ENCODE data around the gene C3orf18. TPM values are rescaled to one million over a fixed set of nuclear protein-coding genes. Genes with fewer than 3 reads are reported as not detected.

Gene C3orf18
- polyA plus RNA-seq, 1 of the 3 experiments (the other 2 are of a cell fraction) = 19.7 TPM

DNA sequence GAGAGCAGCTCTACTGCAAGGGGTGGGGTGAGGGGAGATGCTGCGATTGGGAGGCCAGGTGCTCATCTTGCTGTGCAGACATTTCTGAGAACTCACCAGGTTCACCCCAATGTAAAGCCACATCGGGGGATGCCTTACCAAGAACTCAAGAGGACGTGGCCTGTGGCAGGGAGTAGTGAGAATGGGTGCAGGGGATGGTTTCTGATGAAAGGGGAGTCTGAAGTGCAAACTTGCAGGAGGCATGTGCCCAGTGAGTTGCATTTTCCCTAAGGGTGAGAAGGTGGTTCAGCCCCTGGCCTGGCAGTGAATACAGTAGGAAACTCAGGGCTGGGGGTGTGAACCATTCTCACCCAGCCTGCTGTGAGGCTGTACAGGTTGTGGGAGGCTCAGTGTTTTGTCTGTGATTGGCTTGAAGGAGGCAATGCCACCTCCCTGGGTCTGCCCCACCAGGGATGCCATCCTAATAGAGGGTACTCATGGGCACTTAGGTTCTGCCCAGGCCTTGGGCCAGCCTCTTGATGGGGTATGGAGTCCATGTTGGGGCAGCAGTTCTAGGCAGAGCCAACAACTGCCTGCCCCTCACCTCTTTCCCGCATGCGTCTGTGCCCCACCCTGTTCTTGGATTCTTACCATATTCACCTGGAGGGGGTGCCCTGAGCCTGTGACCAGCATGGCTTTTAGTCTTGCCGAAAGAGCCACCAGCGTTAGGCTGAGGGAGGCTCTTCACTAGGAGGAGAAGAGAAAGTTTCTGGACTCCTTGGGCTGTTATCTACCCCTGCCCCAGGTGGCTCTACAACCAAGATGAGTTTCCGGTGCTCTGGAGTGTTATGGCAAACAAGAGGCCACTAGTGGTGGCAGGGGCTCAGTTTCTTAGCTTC, 6.3 kb upstream of the C3orf18 start:
- peaks cover 8 to 25% of the 10 kb centered on the region in 2 experiments for H3K36me3 ChIP-seq (replicated peaks in 1 of 2; ENCODE audit: control insufficient read depth in 1 of 2, insufficient read depth in 2 of 2, low read length in 1 of 2)
- no peaks in the 10 kb centered on the region for H4K20me1 ChIP-seq (ENCODE audit: insufficient read depth)
- peaks cover 9% of the 10 kb centered on the region for H3K79me2 ChIP-seq (ENCODE audit: insufficient read depth)
- H3K4me2 ChIP-seq = no peak overlapping the region
- peaks cover 0 to 8% of the 10 kb centered on the region in 2 experiments; a peak in 1 of 4 replicates for H3K4me1 ChIP-seq (ENCODE audit: control insufficient read depth in 1 of 2, insufficient read depth in 2 of 2, low read depth in 1 of 2, low read length in 1 of 2)
- no peaks in the 10 kb centered on the region for H3K9me2 ChIP-seq
- POLR2A ChIA-PET = no interaction called here
- CTCF ChIA-PET = interaction anchor here (1.3 to 31.2 kb wide), 5 partner anchors 12 to 301 kb away, joined by 3 to 648 read pairs (median 12); partner anchors contain the start of genes CISH and MAPKAPK3
- 90% methylated on average over 5 of the region's 8 CpGs for WGBS (ENCODE audit: low lambda C conversion rate)
- no peak overlapping the region for H3K9ac ChIP-seq
- DNase-seq = no peak
- H3K27me3 ChIP-seq (ENCODE audit: insufficient read depth) = no peaks in the 10 kb centered on the region
- H3K9me3 ChIP-seq = no peaks in the 10 kb centered on the region
- TF ChIP-seq RXRA (IDR thresholded peaks at IDR 0.05; ENCODE audit: borderline replicate concordance, low read depth) (no peak), JUND (IDR thresholded peaks at IDR 0.05) (no peak), MXI1 (IDR thresholded peaks at IDR 0.05; ENCODE audit: low read depth, low read length) (no peak), SIN3A (IDR thresholded peaks at IDR 0.05; ENCODE audit: borderline replicate concordance, low read depth, low read length) (no peak), MEF2A (IDR thresholded peaks at IDR 0.05; ENCODE audit: borderline replicate concordance, low read depth) (no peak), POLR2AphosphoS5 (IDR thresholded peaks at IDR 0.05; ENCODE audit: low read depth, low read length) (no peak)
- TF ChIP-seq, protein P1, sequence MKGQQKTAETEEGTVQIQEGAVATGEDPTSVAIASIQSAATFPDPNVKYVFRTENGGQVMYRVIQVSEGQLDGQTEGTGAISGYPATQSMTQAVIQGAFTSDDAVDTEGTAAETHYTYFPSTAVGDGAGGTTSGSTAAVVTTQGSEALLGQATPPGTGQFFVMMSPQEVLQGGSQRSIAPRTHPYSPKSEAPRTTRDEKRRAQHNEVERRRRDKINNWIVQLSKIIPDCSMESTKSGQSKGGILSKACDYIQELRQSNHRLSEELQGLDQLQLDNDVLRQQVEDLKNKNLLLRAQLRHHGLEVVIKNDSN (IDR thresholded peaks at IDR 0.05; ENCODE audit: borderline replicate concordance, low read depth) = no peak
- H3F3A ChIP-seq (replicated peaks; ENCODE audit: insufficient read depth) = no peaks in the 10 kb centered on the region
- no peak overlapping the region for H2AFZ ChIP-seq (ENCODE audit: low read depth)
- no peak overlapping the region for H3K4me3 ChIP-seq (ENCODE audit: low read depth in 2 of 2, low read length in 1 of 2)
- H3K27ac ChIP-seq (ENCODE audit: low read depth in 2 of 2, low read length in 1 of 2) = no peak overlapping the region

DNA sequence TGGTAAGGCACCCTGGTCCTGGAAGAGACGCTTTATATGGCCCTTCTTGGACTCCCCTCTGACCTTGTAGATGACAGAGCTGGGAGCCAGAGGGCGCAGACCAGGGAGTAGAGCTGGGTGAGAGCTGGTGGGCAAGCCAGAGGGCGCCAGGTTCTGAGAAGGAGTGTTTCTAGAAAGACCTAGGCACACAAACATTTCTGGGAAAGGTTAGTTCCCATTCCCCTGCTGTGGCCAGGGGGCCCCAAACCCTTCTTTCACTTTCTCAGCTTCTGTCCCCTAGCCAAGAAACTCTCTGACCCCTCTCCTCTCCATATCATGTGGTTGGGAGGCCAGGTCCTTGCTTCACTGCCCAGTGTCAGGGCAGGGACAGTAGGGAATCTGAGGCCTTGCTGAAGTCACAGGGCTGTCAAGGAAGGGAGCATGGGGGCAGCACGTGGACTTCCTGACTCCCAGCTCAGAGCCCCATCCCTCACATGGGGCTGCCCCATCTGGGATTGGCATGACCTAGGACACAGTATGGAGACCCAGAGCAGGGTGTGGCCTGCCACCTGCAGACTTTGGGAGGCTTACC, 5.3 kb upstream of the C3orf18 start:
- TF ChIP-seq SIN3A (IDR thresholded peaks at IDR 0.05; ENCODE audit: borderline replicate concordance, low read depth, low read length) = no peak
- TF ChIP-seq, protein P2, sequence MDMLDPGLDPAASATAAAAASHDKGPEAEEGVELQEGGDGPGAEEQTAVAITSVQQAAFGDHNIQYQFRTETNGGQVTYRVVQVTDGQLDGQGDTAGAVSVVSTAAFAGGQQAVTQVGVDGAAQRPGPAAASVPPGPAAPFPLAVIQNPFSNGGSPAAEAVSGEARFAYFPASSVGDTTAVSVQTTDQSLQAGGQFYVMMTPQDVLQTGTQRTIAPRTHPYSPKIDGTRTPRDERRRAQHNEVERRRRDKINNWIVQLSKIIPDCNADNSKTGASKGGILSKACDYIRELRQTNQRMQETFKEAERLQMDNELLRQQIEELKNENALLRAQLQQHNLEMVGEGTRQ (IDR thresholded peaks at IDR 0.05; ENCODE audit: borderline replicate concordance, low read depth, low read length) = no peak
- no peak for TF ChIP-seq IRF3 (IDR thresholded peaks at IDR 0.05; ENCODE audit: low read depth, low read length)
- no peak for TF ChIP-seq FOSL2 (IDR thresholded peaks at IDR 0.05; ENCODE audit: borderline replicate concordance, low read depth)
- no peak for TF ChIP-seq RCOR1 (IDR thresholded peaks at IDR 0.05; ENCODE audit: low read length)
- no peak for TF ChIP-seq TCF12 (IDR thresholded peaks at IDR 0.05)
- TF ChIP-seq GABPA (IDR thresholded peaks at IDR 0.05; ENCODE audit: low read depth) = no peak
- no peak for TF ChIP-seq NFIC (IDR thresholded peaks at IDR 0.05; ENCODE audit: borderline replicate concordance)
- TF ChIP-seq NRF1 (IDR thresholded peaks at IDR 0.05; ENCODE audit: low read depth, low read length) = no peak
- Histone ChIP-seq H2AFZ (ENCODE audit: low read depth) (no peak overlapping the region), H3K4me1 (ENCODE audit: control insufficient read depth in 1 of 2, insufficient read depth in 2 of 2, low read depth in 1 of 2, low read length in 1 of 2) (peaks cover 0 to 11% of the 10 kb centered on the region in 2 experiments; a peak in 1 of 4 replicates), H3K36me3 (replicated peaks in 1 of 2; ENCODE audit: control insufficient read depth in 1 of 2, insufficient read depth in 2 of 2, low read length in 1 of 2) (peaks cover 4 to 21% of the 10 kb centered on the region in 2 experiments), H3K9me3 (no peaks in the 10 kb centered on the region), H3K27me3 (ENCODE audit: insufficient read depth) (no peaks in the 10 kb centered on the region), H3F3A (replicated peaks; ENCODE audit: insufficient read depth) (no peaks in the 10 kb centered on the region), H3K79me2 (ENCODE audit: insufficient read depth) (peaks cover 9% of the 10 kb centered on the region), H3K27ac (ENCODE audit: low read depth in 2 of 2, low read length in 1 of 2) (no peak overlapping the region), H3K4me2 (no peak overlapping the region), H3K9ac (no peak overlapping the region), H3K9me2 (no peaks in the 10 kb centered on the region), H4K20me1 (ENCODE audit: insufficient read depth) (no peaks in the 10 kb centered on the region), H3K4me3 (ENCODE audit: low read depth in 2 of 2, low read length in 1 of 2) (no peak overlapping the region)
- ChIA-PET CTCF (interaction anchor here (0.7 to 31.2 kb wide), 14 partner anchors 8 to 520 kb away, joined by 3 to 648 read pairs (median 4); partner anchors contain the start of genes CISH and MAPKAPK3), POLR2A (no interaction called here)
- 76% methylated on average over 4 of the region's 4 CpGs for WGBS (ENCODE audit: low lambda C conversion rate)
- DNase-seq = no peak
